HL-60 (cell line): ENCODE measurements around the gene FARP1.

Source experiments
- DNase-seq, 2 experiments: peaks; one replicate each; pipeline ENCODE4 v3.0.0-alpha.2; 2010 to 2020; ENCODE audit warnings: low read depth in 1 of 2, low spot score in 1 of 2
- H3K27ac ChIP-seq: fragments of 250-450 bp; sonication (Bioruptor Pico); replicated peaks from 2 replicates; pipeline ENCODE4 v1.5.1; 2020; ENCODE audit warnings: mild to moderate bottlenecking, moderate library complexity
- H3K27me3 ChIP-seq: fragments of 250-450 bp; sonication (Bioruptor Pico); 2 replicates; pipeline ENCODE4 v1.5.1; 2021; ENCODE audit warnings: mild to moderate bottlenecking, moderate library complexity; ENCODE audit not compliant: insufficient read depth, poor library complexity, severe bottlenecking
- H3K4me3 ChIP-seq: replicated peaks from 2 replicates; pipeline ENCODE4 v1.5.1; 2011; ENCODE audit warnings: mild to moderate bottlenecking, control low read depth, low read length; ENCODE audit not compliant: insufficient read depth
- CTCF ChIP-seq: IDR thresholded peaks from one replicate; pipeline ENCODE4 v1.5.1; 2011; ENCODE audit warnings: low read length, control low read depth, inconsistent platforms; ENCODE audit not compliant: insufficient read depth
- GABPA ChIP-seq: IDR thresholded peaks from 2 replicates; pipeline ENCODE4 v1.6.1; 2012; ENCODE audit warnings: low read depth
- POLR2AphosphoS5 ChIP-seq: IDR thresholded peaks from 2 replicates; pipeline ENCODE4 v1.6.1; 2012; ENCODE audit warnings: low read depth
- SPI1 ChIP-seq: IDR thresholded peaks from 2 replicates; pipeline ENCODE4 v1.6.1; 2012; ENCODE audit warnings: low read depth, mild to moderate bottlenecking, borderline replicate concordance
- TF ChIP-seq, protein P1 (sequence below): IDR thresholded peaks from 2 replicates; pipeline ENCODE4 v1.6.1; 2012; ENCODE audit warnings: low read depth; ENCODE audit not compliant: insufficient replicate concordance

The FARP1 gene

DNA sequence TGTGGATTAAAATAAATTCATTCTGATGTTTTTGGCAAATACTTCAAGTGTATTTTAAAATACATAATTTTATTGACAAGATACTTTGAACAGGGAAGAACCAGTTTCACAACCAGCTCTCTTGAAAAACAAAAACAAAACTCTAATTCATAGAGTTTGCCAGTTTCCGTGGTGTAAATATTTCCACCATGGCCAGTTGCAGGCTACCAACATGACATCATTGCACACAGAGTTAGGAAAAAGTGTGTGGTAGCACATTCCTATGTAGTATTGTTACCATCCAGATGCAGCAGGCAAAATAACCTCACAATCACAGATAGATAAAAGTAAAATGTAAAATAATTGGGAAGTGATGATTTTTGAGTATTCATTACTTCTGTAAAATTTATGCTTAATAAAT lies 41.9 kb downstream of the FARP1 start:
- no peak overlapping the region for H3K4me3 ChIP-seq
- no peak for DNase-seq
- H3K27ac ChIP-seq = no peak overlapping the region
- H3K27me3 ChIP-seq = no peaks in the 10 kb centered on the region
- TF ChIP-seq CTCF (no peak), SPI1 (no peak)

DNA sequence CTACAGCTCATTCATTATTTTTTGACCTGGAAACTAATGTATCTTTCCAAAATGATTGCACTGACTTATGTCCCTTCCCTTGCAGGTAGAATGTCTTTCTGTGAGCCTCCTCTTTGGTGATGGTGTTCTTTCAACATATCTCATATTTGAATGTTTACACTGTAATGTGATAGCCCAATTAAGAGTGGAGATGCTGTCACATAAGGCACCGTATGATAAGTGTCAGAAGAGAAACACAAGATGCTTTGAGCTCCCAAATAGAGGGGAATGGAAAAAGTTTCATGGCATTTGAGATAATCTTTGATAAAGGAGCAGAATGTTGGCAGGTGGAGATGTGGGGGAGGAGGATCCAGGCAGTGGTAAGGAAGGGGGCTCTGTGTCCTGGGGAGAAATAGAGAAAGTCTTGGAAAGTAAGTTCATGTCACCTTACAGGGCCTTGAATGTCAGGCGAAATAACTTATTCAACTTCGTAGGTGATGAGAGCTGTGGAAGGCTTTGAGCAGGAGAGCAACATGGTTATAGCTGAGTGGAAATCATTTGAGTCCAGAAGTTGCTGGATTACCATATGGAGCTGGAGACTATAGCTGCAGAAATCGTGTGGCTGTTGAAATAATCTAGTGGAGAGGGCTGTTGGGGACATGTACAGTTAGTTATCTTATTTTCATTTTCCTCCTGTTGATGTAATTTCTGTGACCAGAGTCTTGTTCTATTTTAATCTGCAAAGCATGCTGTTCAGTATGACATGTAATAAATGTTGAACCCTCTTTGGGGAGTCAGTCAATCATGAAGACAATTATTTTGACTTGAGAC lies 44.5 kb downstream of the FARP1 start:
- Histone ChIP-seq H3K4me3 (no peak overlapping the region), H3K27me3 (no peaks in the 10 kb centered on the region), H3K27ac (no peak overlapping the region)
- TF ChIP-seq POLR2AphosphoS5 (no peak), GABPA (no peak), SPI1 (no peak), CTCF (no peak)
- TF ChIP-seq, protein P1, sequence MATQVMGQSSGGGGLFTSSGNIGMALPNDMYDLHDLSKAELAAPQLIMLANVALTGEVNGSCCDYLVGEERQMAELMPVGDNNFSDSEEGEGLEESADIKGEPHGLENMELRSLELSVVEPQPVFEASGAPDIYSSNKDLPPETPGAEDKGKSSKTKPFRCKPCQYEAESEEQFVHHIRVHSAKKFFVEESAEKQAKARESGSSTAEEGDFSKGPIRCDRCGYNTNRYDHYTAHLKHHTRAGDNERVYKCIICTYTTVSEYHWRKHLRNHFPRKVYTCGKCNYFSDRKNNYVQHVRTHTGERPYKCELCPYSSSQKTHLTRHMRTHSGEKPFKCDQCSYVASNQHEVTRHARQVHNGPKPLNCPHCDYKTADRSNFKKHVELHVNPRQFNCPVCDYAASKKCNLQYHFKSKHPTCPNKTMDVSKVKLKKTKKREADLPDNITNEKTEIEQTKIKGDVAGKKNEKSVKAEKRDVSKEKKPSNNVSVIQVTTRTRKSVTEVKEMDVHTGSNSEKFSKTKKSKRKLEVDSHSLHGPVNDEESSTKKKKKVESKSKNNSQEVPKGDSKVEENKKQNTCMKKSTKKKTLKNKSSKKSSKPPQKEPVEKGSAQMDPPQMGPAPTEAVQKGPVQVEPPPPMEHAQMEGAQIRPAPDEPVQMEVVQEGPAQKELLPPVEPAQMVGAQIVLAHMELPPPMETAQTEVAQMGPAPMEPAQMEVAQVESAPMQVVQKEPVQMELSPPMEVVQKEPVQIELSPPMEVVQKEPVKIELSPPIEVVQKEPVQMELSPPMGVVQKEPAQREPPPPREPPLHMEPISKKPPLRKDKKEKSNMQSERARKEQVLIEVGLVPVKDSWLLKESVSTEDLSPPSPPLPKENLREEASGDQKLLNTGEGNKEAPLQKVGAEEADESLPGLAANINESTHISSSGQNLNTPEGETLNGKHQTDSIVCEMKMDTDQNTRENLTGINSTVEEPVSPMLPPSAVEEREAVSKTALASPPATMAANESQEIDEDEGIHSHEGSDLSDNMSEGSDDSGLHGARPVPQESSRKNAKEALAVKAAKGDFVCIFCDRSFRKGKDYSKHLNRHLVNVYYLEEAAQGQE = no peak
- DNase-seq = no peak

DNA sequence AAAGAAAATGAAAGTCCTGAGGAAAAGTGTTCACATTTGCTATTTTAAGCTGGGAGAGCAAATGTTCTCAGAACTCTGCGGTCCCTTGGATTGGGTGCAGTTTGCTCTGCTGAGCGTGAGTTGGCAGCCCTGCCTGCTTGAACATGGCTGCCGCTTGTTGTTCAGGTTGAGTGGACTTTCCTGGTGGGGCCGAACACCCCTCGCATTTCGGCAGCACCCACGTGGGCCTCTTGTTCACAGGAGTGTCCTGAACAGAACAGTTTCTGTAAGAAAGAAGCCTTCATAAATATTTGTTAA lies 45.0 kb downstream of the FARP1 start:
- no peak overlapping the region for H3K27ac ChIP-seq

More for the DNA sequence above, 45.0 kb downstream of the FARP1 start:
- DNase-seq = no peak
- H3K4me3 ChIP-seq = no peak overlapping the region
- TF ChIP-seq, protein P1 = no peak
- no peak for TF ChIP-seq CTCF
- no peak for TF ChIP-seq SPI1
- no peak for TF ChIP-seq POLR2AphosphoS5
- no peak for TF ChIP-seq GABPA
- no peaks in the 10 kb centered on the region for H3K27me3 ChIP-seq
